Upper lobe of right lung (tissue), 1 donor: ENCODE data around the gene FOXN3. TPM values are rescaled to one million over a fixed set of nuclear protein-coding genes. Genes with fewer than 3 reads are reported as not detected.

ENCODE experiments used
- ATAC-seq: fragments of 200-7000 bp; cut with Tn5 transposase; one replicate; pipeline ENCODE4 v1.9.1; 2020; ENCODE audit warnings: mild to moderate bottlenecking, moderate library complexity
- DNase-seq: peaks from one replicate; pipeline ENCODE4 v3.0.0-alpha.2; 2020
- H3K27ac ChIP-seq: fragments of 200-600 bp; one replicate; pipeline ENCODE4 v1.8.0; 2022
- H3K27me3 ChIP-seq: fragments of 200-600 bp; one replicate; pipeline ENCODE4 v1.8.0; 2022; ENCODE audit warnings: mild to moderate bottlenecking
- H3K36me3 ChIP-seq: fragments of 200-600 bp; one replicate; pipeline ENCODE4 v1.8.0; 2022
- H3K4me1 ChIP-seq: fragments of 200-600 bp; one replicate; pipeline ENCODE4 v1.8.0; 2022
- H3K4me3 ChIP-seq: fragments of 200-600 bp; one replicate; pipeline ENCODE4 v1.8.0; 2022; ENCODE audit warnings: mild to moderate bottlenecking
- H3K9me3 ChIP-seq: fragments of 200-600 bp; one replicate; pipeline ENCODE4 v1.8.0; 2022
- CTCF ChIP-seq: fragments of 200-600 bp; IDR thresholded peaks from one replicate; pipeline ENCODE4 v1.8.0; 2022; ENCODE audit warnings: antibody characterized with exemption
- intact Hi-C: fragments of 100-400 bp; cut with DNase I; formaldehyde crosslinking; loops from one replicate; pipeline ENCODE4 v1.11.0; 2022
- total RNA-seq: library from RNA; stranded (reverse); fragmentation: NEBNext Ultra II Directional; extraction: Animal tissue kit (Norgen Biotek cat#: 25700); gene quantifications from one replicate; pipeline ENCODE4 v1.2.1, GENCODE V29; 2021
- donor health status: DM: no; HTN: yes; CAD: no; lungs with severe emphysema.

Gene FOXN3
- total RNA-seq, 1 donor from 2014 or later, result 103 TPM

GRCh38 chr14:89430391-89431236, 13.6 kb upstream of the FOXN3 start:
- no peaks in the 10 kb centered on the region for H3K9me3 ChIP-seq
- peaks cover 19% of the 10 kb centered on the region for H3K4me1 ChIP-seq
- H3K27ac ChIP-seq, result peak overlapping the region; percentile 71
- DNase-seq, result no peak
- H3K27me3 ChIP-seq, result no peaks in the 10 kb centered on the region
- peak overlapping the region; percentile 43 for H3K4me3 ChIP-seq
- TF ChIP-seq CTCF, result no peak
- intact Hi-C loops, result no loop called here
- no peaks in the 10 kb centered on the region for H3K36me3 ChIP-seq
- ATAC-seq, result peak; percentile 49

DNA sequence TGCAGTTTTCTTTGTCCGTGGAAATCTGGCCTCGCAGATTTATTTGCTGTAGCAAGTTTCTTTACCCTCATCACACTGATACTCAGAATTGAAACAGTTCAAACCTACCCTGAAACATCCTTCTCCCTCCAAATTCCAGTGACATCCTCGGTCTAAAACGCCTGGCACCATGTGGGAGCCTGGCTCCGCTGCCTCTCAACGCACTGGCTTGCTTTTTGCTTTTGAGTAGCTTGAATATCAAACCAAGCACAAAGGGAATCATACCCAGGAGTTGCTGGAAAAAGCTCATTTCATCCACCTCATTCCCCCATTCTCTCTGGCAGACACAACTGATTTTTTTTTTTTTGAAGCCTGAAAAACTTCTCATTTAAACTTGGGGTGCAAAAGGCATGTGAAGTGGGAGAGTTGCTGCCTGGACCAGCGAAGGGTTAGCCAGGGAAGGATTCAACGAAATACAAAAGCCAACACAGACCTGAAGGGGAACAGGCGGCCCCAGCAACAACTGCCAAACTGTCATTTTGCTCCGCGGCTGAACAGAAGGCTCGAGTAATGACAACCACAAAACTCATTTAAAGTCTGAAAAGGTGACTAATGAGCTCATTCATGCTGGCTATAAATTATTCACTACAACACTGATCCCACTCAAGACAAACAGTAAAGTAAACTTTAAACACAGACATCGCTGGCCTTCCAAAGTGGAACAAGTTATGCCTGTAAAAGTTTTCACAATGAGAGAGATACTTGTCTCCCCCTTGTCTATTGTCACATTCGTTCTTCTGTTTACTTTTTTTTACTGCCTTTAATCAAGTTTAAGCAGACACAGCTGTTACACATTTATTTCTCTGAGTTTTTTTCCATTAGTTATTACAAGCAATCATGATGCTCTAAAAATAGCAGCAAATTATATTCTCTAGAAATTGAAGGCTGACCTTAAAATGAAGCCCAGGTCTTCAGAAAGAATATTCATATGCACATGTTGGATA, 12.5 kb upstream of the FOXN3 start:
- H3K9me3 ChIP-seq, result no peaks in the 10 kb centered on the region
- H3K27ac ChIP-seq, result peak overlapping the region; percentile 71
- no peaks in the 10 kb centered on the region for H3K27me3 ChIP-seq
- H3K4me3 ChIP-seq, result peak overlapping the region; percentile 43
- ATAC-seq (peak; percentile 26), DNase-seq (no peak)
- no peak for TF ChIP-seq CTCF
- peaks cover 19% of the 10 kb centered on the region for H3K4me1 ChIP-seq
- intact Hi-C loops, result no loop called here
- H3K36me3 ChIP-seq, result no peaks in the 10 kb centered on the region

GRCh38 chr14:89428546-89429198, 11.6 kb upstream of the FOXN3 start:
- intact Hi-C loops, result no loop called here
- H3K27ac ChIP-seq, result peak overlapping the region; percentile 33
- ATAC-seq (peak; percentile 35), DNase-seq (peak; percentile 60)
- H3K4me3 ChIP-seq, result no peak overlapping the region
- H3K36me3 ChIP-seq, result no peaks in the 10 kb centered on the region
- no peak for TF ChIP-seq CTCF
- no peaks in the 10 kb centered on the region for H3K27me3 ChIP-seq
- no peaks in the 10 kb centered on the region for H3K9me3 ChIP-seq
- peaks cover 19% of the 10 kb centered on the region for H3K4me1 ChIP-seq

- no peaks in the 10 kb centered on the region for H3K36me3 ChIP-seq
- H3K27ac ChIP-seq, result no peak overlapping the region
- peaks cover 19% of the 10 kb centered on the region for H3K4me1 ChIP-seq
- no peak for TF ChIP-seq CTCF
- DNase-seq, result no peak
- no peaks in the 10 kb centered on the region for H3K9me3 ChIP-seq
- intact Hi-C loops, result no loop called here
- H3K27me3 ChIP-seq, result no peaks in the 10 kb centered on the region
- no peak overlapping the region for H3K4me3 ChIP-seq
- no peak for ATAC-seq
Measured at GRCh38 chr14:89428173-89428523, 11.1 kb upstream of the FOXN3 start.

DNA sequence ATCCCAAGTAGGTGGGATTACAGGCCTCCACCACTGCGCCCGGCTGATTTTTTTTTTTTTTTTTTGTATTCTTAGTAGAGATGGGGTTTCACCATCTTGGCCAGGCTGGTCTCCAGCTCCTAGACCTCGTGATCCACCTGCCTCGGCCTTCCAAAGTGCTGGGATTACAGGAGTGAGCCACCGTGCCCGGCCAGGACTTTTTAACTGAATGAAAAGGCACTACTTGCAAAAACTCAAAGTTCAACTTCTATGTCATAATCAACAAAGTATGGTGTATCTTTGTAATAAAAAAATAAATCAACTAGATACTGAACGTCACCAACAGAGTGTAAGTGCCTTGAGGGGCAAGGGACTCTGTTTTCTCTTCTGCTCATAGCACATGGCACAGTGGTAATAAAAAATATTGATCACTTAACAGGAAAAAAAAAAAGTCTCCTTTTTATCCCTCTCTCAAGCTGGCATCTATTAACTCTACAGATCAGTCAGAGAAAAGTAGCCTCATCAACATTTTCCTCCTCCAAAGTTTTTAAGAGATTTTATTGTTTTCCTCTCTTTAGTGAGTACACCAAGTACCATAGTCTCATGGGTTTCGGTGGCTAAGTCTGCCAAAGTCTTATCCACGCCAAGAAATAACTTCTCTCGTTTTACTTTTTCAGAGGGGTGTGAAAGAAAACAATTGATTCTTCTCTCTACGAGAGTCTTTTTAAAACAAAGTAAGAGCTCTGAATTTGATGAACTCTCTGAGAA, 10.6 kb upstream of the FOXN3 start:
- intact Hi-C loops, result no loop called here
- DNase-seq (peak; percentile 2), ATAC-seq (no peak)
- Histone ChIP-seq H3K4me3 (no peak overlapping the region), H3K4me1 (peaks cover 23% of the 10 kb centered on the region), H3K27ac (no peak overlapping the region), H3K9me3 (no peaks in the 10 kb centered on the region), H3K27me3 (no peaks in the 10 kb centered on the region), H3K36me3 (no peaks in the 10 kb centered on the region)
- TF ChIP-seq CTCF, result no peak
